Limb (tissue), 2 donors: ENCODE measurements around the gene SUFU.

ENCODE experiments used
- DNase-seq, 2 donors: peaks; one replicate each; pipeline ENCODE4 v3.0.0-alpha.2; 2016; ENCODE audit errors: extremely low spot score in 2 of 2

SUFU gene

GRCh38 chr10:102595293-102595692 lies 91.5 kb downstream of the SUFU start:
- DNase-seq: no peak

DNA sequence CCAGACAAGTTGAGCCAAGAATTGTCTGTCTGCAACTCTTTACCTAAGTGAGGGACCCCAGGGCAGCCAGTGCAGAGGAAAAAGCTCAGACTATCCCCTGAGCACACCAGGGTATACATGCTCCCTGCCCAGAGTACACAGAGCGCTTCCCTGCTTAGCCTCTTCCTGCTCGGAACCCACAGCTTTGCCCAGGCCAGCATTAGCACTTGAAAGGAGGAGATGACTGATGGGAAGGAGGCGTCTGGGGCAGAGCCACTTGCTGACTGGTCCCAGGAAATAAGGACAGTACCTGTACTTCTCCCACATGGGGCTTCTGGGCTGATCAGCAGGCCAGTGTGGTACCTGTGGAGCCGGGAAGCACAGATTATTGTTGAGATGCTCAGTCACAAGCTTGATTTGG lies 92.1 kb downstream of the SUFU start:
- no peak for DNase-seq

DNA sequence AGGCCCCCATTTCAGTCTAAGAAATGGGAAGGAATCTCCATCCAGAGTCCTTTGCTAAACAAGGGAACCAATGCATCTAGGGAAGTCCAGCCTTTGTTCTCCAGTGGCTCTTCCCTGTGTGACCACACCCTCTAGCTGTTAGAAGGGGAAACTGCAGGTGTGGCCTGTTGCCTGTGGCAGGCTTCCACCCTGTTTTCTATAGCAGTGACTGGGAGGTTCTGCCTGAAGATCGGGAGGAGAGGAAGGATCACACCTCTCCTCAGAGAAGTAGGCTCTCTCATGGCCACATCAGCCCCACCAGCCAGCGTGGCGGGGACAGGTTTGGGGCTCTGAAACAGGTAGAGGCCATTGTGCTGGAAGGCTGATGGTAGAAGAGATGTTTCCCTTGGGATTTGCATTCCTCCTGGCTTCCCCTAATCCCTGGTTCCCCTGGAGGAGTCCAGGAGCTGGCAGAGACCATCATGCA lies 92.8 kb downstream of the SUFU start:
- DNase-seq: no peak

DNA sequence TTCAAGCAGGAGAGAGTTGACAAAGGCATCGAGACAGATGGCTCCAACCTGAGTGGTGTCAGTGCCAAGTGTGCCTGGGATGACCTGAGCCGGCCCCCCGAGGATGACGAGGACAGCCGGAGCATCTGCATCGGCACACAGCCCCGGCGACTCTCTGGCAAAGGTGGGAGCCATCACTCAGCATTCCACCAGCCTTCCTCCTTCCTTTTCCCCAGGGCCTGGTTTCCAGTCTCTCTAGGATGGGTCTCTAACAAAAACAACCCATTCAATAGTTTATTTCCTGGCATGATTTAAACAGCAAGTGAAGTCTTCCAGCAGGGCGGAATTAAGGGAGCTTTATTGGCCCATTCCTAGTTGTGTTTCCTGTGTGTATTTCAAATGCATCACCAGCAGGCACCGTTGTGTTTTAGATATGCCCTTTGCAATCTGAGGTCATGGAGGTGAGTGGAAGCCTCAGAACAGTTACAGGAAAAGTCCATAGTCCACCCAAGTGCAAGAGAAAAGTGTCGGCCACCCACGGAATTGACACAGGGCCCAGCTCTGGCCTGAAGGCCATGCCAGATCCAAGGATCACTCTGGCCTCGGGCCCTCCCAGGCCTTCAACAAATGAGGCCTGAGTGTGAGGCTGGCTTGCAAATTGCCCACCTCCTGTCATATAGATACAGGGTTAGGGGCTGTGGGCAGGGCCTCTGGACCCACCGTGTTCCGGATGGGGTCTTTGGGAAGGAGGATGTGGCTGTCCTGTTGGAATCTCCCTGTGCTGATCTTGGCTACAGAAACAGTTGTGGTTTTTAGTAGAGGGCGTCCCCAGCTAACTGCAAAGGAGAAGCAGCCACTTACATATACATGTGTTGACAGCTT lies 93.6 kb downstream of the SUFU start:
- DNase-seq: no peak

DNA sequence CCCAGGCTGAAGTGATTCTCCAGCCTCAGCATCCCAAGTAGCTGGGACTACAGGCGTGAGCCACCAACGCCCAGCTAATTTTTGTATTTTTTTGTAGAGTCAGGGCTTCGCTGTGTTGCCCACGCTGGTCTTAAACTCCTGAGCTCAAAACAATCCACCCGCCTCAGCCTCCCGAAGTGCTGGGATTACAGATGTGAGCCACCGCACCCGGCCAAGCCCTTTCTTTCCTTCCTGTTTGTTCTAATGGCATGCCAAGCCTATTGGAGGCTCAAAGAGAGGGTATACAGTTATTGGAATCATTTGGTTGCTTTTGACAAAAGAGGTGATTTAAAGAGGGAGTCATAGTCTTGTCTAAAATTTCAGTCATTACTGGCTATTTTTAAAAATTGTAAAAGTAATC lies 94.5 kb downstream of the SUFU start:
- DNase-seq: no peak

DNA sequence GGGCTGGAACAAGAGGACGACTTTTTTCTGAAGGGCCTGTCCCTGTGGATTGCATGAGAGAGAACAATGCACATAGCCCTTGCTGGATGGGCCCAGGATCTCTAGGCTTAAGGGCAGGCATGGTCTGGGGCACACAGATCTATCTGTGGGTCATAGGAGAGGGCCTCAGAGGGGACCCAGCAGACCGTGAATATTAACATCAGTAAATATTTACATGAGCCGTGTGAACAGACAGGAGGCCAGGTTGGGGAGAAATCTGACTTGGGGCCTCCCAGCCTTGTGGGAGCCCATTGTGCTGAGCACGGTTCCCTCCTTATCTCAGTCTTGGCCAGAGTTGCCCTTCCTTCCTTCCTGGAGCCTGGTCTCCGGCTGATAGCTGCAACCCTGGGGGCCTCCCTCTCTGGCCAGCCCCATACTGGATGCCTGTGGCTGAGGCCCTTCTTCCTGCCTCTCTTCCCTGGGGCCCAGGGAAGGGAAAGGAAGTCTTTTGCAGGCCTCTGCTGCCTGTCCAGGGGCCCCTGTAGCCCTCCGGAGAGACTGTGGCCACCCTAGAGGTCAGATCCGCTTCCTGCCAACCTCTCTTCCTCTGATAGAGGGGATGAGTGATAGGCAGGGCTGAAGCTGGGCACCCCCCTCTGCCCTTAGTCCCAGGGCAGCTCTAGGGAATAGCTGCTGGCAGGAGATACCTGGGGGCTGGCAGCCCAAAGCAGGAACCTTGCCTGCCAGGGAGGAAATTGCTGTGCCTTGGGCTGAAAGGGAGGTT lies 96.0 kb downstream of the SUFU start:
- DNase-seq: no peak

- DNase-seq: no peak
These were observed 97.0 kb downstream of the SUFU start for GRCh38 chr10:102600816-102601215.

GRCh38 chr10:102601639-102602038 lies 97.9 kb downstream of the SUFU start:
- no peak for DNase-seq

- no peak for DNase-seq
These were observed 98.7 kb downstream of the SUFU start for GRCh38 chr10:102602272-102603045.

DNA sequence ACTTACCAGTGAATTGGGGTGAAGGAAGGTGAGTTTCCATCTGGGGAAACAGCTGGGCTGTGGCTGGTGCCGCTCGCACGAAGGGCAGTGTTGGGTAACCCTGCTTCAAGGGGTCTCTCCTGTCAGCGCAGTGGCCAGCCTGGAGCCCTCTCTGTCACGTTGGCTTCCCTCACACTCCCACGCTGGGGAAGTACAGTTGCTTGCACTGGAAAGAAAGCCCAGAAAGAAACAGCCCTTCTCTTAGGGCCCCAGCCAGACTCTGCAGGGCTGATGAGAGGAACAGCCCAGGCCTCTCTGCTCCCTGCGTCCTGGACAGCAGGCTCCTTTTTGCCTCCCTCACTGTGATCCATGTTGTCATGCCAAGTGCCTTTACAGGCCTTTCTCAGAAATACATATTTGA lies 100.2 kb downstream of the SUFU start:
- no peak for DNase-seq

DNA sequence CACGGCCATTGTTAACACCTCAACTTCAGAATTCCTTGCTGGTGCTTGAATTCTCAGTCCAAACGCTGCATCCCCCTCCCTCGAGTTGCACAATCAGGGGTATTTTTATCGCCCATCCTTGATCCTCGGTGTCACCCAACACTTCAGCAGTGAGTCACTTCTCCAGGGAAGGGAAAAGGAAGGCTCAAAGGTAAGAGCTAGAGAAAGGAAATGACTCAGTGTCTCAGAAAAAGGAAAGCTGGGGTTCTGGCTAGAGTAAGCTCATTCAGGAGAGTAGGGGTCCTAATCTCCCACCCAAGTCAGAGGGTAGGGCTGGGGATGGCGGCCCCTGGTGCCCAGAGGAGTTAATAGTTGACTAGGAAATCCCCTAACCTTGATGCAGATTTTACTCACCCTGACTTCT lies 100.7 kb downstream of the SUFU start:
- no peak for DNase-seq

DNA sequence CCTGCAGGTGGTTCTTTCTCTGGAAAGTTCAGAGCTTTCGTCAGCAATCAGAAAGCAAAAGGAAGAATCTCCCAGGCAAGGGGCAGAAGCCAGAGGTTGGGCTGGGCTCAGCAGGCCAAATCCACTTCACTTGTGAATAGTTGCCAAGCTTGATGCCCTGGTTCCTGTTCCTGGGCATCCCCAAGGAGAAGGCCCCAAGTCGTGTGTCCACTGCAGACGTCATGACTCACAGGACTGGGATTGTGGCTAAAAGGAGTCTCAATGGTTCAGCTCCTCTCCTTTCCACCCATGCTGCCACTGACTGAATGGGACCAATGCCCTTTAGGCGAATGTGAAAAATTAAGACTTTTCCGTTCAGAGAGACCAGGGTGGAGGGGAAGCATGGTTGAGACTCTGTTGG lies 101.9 kb downstream of the SUFU start:
- DNase-seq: no peak

DNA sequence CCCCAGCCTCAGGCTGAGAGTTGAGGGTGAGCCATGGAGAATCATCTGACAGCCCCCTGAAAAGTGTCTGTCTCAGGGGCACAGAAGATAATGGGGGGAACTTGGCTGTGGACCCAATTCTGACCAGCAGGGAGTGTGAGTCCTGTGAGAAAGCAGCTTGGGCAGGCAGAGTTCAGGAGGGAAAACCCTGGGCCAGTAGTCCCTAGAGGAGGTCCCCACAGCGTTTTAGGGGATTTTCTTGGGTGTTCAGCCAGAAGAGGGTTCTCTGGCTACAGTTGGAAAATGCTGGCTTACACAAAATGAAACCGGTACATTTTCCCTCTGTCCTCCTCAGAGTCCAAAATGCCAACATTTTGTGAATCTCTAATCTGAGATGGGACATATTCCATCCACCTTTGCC lies 104.7 kb downstream of the SUFU start:
- DNase-seq: no peak

- DNase-seq: no peak
These were observed 106.7 kb downstream of the SUFU start for GRCh38 chr10:102610441-102610887.

DNA sequence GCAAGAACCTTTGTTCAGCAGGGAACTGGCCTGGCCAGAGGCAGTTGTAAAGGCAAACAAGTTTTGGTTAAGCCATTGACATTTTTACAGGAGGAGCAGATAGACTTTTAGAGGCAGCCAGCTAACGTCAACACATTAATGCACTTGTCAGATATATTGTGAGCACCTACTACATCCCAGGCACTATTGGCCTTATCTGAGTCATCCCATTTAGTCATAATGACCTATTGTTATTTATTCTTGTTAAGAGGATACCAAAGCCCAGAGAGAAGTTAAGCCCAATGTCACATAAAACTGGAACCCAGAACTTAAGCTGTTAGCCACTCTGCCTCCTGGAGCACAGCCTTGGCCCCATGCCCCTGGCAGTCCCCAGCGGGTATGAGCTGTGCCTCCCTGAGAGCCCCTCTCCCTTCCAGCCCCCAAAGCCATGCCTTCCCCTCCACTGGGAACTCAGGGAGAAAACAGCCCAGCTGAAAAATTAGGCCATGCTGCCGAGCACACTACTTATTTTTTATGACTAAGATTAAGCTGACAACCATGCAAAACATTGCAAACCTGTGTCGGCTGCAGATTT lies 107.8 kb downstream of the SUFU start:
- no peak for DNase-seq

DNA sequence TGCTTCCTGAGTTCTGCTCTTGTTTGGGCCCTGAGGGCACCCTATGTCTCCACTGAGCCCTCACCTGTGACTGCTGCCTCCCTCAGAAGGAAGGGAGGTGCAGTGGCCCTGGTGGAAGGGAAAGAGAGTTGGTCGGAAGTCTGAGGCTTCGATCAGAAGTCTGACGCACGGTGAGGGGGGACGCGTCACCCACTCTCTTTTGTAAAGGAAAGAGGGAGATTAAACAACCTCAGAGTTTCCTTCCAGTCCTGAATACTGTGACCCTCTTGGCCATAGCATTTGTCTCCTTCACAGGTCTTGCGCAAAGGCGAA lies 109.1 kb downstream of the SUFU start:
- no peak for DNase-seq

- no peak for DNase-seq
These were observed 109.5 kb downstream of the SUFU start for GRCh38 chr10:102613286-102613685.

GRCh38 chr10:102613785-102614184 lies 110.0 kb downstream of the SUFU start:
- DNase-seq: no peak

DNA sequence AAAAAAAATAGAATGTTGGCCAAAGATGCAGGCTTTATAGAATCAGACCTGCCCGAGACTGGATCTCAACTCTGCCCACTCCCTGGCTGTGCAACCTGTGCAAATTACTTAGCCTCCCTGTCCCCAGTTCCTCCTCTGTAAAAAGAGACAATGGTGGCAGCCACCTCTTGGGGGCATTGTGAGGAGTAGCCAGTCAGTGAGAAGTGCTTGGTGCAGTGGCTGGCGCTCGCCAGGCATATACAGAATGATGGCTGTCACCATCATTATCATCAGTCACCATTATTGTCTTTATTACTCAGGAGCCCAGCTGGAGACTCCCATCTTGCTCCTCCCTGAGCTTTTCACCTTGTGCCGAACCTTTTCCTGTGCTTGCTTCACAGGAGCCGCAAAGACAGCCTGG lies 111.1 kb downstream of the SUFU start:
- DNase-seq: no peak

DNA sequence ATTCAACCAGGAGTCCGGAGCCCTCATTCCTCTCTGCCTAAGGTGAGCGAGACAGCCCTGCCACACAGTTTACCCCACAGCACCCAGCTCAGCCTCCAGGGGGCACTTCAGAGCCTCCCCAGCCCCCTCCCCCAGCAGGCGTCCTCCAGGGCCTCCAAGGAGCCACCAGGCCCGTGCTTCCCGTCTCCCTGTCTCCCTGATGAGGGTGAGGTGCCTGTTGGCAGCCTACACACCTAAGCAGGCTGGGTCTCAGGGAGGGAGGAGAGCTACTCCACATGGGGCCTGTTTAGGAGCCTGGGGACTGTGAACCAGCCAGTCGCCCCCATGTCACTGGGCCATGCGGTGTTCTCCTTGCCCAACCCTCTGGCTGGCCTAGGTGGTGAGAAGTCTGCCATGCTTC lies 111.6 kb downstream of the SUFU start:
- DNase-seq: no peak

GRCh38 chr10:102616066-102616770 lies 112.4 kb downstream of the SUFU start:
- DNase-seq: no peak
